GM19238 (cell line): ENCODE measurements around the gene MYOCOS.

Experiments used
- DNase-seq: peaks from one replicate; pipeline ENCODE4 v3.0.0; 2011; ENCODE audit warnings: low spot score; ENCODE audit not compliant: insufficient read length

The MYOCOS gene

DNA sequence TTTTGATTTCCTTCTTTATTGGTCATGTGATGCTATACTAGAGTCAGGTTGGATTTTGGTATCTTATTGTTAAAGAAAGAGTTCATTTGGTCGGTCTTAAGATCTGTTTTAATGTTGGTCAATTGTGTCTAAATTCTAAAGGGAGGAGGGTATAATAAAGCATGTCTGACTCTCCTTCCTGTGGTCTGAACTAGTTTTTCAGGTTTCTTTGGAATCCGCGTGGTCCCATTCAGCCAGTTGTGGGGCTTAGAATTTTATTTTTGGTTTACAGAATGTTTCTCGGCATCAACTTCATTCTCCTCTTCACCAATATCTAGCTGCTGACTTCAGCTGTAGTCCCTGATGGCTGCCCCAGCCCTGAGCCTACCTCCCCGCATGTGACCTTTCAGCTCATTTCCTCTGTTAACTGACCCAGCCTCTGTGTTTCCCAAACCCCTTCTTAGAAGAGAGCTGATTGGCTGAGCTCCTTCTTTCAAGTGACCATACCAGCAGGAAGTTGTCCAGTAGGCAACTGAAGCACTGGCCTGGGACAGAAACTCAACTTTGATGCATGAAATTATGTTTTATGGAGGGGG lies 39.1 kb downstream of the MYOCOS start:
- no peak for DNase-seq

DNA sequence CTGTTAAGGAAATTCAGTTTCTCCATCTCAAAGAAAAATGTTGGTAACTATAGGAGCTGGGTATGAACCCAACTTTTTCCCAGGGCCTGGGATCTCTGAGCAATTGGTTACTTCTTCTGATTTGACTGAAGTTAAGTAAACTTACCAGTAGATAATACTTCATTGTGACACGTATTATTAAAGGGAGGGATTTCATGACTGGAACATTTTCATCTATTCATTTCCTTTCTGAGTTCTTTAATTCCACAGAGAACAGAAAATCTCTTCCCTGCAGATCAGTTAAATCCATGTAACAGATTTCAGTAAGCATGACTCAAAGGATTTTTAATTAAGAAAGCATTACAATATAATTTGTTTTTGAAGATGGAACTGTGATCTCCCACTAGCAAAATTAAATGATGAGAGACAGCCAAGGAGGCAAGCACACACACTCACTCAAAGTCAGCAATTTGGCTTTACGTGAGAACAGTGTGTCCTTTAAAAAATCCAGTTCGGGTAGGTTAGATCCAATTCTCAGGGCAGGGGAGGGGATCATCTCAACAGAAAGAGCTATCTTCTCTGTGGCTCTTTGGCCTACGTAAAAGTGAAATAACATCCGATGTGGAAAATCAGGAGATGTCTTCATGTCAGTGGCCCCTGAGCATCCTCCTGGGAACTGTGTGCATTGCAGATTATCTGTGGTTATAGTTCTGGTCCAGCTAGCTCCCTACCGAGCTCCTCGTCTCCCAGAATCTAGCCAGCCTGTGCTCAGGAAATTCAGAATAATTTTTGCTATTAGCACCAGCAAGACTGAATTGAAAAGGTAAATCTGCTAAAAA lies 41.2 kb downstream of the MYOCOS start:
- no peak for DNase-seq

DNA sequence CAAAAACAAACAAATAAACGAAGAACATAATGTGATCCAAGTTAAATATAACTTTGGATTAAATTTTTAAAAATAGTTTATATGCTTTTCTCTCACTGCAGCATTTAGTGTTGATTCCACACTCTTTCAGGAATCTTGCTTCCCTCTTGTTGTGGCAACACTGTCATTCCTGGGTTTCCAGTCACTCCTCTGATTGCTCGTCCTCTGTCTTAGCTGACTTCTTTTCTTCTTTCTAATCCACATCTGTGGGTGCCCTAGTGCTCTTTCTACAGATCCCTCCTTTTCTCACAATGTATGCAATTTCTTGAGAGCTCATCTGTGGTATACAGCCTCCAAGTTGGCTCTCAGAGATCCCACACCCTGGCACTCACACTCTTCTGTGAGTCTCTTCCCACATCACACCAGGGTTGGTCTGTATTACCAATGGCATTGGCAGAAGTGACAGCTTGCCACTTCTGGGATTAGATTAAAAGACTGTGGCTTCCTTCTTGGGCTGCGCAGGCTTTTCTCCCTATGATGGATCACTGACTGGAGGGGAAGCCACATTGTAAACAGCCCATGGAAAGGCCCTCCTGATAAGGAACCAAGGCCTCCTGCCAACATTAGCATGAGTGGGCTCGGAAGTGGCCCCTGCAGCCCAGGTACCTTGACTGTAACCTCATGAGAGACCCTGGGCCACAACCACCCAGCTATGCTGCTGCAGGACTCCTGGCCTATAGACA lies 42.0 kb downstream of the MYOCOS start:
- DNase-seq: no peak

DNA sequence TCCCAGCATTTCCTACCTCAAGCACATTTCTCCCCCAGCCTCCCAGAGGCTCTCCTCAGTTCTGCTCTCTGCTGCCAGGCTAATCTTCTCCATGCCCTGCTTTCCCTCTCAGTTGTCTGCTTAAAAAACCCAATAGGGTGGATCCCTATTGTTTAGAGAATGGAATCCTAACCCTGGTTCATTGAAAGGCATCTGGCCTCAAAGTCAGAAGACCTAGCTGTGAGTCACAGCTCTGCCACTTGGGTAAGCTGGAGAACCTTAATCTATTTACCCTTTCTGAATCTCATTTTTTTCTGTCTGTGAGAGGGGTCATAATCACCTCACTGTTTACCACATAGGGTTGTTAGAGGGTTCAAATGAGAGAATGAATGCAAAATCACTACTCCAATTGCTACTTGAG lies 42.9 kb downstream of the MYOCOS start:
- DNase-seq: no peak

DNA sequence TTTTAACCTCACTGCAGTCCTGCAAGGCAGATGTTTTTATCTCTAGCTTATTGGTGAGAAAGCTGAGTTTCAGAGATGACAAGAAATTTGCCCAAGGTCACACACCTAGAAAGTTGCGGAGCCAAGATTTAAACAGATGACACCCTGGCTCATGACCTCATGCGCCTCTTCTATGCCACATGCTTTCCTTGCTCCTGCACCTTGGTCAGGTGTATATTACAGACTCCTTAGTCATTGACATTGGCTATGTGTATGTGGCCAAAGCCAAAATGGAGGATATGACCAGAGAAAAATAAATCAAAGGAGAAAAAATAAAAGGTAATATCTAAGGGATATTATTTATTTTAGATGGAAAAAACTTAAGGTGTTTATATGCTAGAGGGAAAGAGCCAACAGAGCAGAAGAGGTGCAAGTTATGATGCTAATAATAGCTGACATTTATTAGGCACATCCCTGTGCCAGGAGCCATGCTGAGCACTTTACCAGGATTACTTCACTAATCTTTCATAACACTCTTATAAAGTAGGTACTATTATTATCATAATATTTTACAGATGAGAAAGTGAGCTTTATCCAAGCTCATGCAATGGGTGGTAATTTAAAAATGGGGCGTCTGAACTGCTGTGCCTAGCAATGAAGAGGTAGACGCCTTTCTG lies 44.2 kb downstream of the MYOCOS start:
- DNase-seq: no peak

DNA sequence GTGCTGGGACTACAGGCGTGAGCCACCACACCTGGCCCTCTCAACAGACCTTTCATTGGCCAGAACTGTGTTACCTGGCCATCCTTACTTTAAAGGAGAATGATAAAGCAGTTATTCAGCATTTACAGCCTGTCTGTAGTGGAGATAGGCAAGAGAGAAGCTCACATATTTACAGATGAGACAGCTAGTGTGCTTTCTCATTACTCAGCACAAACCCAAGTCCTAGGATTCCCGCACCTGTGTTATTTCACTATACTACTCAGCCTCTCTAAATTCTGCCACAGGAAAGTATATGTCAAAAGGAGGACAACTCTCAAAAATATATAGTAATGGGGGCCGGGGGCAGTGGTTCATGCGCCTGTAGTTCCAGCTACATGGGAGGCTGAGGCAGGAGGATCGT lies 46.3 kb downstream of the MYOCOS start:
- no peak for DNase-seq

DNA sequence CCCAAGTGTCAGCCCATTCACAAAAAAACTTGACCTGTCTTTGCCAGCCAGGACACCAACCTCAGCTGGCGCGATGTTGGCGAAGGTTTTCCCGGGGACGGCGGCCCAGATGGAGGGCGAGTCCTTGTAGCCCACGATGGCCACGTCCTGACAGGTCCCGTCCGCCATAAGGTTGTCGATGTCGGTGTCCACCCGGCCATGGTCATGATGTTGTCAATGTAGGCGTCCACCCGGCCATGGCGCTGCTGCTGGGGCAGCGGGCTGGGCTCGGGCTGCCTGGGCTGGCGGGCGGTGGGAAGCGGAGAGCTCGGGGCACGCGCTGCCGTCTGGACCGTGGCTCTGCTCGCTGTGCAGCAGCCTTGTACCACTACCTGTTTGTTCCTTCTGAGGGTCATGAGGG lies 48.7 kb downstream of the MYOCOS start:
- DNase-seq: no peak

DNA sequence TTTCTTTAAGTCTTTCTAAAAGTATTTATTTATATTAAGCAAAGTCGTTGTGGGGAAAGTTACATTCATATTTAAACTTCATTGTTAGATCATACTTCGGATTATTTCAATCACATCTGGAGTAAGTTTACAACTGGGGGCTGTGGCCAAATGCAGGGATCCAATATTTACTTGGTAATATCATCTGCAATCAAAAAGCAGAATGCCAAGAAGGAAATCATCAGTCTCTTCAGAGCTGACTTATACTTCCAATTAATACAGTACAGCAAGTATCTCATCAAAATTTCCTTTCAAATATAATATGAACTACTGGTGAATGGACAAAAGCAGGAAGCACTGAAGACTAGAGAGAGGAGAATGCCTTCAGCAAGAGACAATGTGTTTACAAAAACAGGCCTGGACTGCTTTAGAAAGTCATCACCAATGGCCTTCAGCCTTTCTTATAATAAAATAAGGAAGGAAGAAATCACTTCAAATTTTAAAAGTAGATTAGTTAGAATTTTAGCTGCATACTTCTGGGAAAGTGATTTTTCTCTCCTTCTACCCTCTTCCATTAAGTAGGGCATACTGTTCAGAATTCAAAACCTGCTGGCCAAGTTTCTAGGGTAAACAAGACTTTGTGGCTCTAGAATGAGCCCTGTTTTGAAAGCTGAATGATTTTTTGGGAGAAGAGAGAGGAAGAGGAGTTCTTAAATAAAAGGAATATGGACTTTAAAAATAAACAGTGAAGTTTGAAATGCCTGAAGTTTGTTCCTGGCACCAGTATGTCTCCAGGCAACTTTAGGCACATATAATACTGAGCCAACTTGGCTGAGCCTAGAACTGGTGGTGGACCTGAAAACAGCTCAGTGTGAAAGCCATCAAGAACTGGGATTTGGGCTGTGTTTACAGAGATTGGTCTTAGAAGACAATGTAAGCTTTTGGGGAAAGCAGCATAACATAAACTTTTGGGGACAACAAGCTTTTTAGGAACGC lies 52.7 kb downstream of the MYOCOS start:
- DNase-seq: no peak
